Large intestine (tissue), 3 donors: ENCODE data around the gene PARD3. TPM values are rescaled to one million over a fixed set of nuclear protein-coding genes. Genes with fewer than 3 reads are reported as not detected.

Experiments
- DNase-seq, 2 donors: peaks; one replicate each; pipeline versions ENCODE4 v3.0.0 to v3.0.0-alpha.2; 2013
- H3K27ac ChIP-seq: one replicate; pipeline ENCODE4 v1.5.1; 2013; ENCODE audit warnings: low read length
- H3K27me3 ChIP-seq: 2 replicates; pipeline ENCODE4 v1.6.1; 2013; ENCODE audit warnings: low read length; ENCODE audit not compliant: control insufficient read depth, insufficient read depth
- H3K36me3 ChIP-seq: 2 replicates; pipeline ENCODE4 v1.6.1; 2013; ENCODE audit warnings: low read length; ENCODE audit not compliant: control insufficient read depth, insufficient read depth
- H3K4me1 ChIP-seq: one replicate; pipeline ENCODE4 v1.6.1; 2013; ENCODE audit warnings: low read length; ENCODE audit not compliant: control insufficient read depth, insufficient read depth
- H3K4me3 ChIP-seq: one replicate; pipeline ENCODE4 v1.5.1; 2013; ENCODE audit warnings: low read length
- H3K9me3 ChIP-seq: one replicate; pipeline ENCODE4 v1.6.1; 2013; ENCODE audit warnings: mild to moderate bottlenecking, low read depth, low read length, moderate library complexity; ENCODE audit not compliant: control insufficient read depth
- WGBS: methylation state at CpG from one replicate; pipeline ENCODE4 v1.1.5; 2013; ENCODE audit warnings: low lambda C conversion rate; ENCODE audit not compliant: insufficient coverage; 5-methylcytosine and 5-hydroxymethylcytosine counted together
- polyA plus RNA-seq: library from polyadenylated mRNA; unstranded; fragments of 120-200 nt; gene quantifications from one replicate; pipeline ENCODE4 v1.2.1, GENCODE V29; 2013

Gene PARD3
- polyA plus RNA-seq, 1 donor: 25.5 TPM

GRCh38 chr10:34781711-34782110 is 33.4 kb downstream of the PARD3 start:
- Histone ChIP-seq H3K27me3 (no peaks in the 10 kb centered on the region), H3K36me3 (no peaks in the 10 kb centered on the region), H3K4me1 (peaks cover 4% of the 10 kb centered on the region), H3K27ac (no peak overlapping the region), H3K4me3 (no peak overlapping the region), H3K9me3 (no peaks in the 10 kb centered on the region)
- no CpG with 5 or more reads among the region's 3 CpGs for WGBS
- no peak for DNase-seq

GRCh38 chr10:34780818-34781380 is 34.2 kb downstream of the PARD3 start:
- Histone ChIP-seq H3K9me3 (no peaks in the 10 kb centered on the region), H3K36me3 (no peaks in the 10 kb centered on the region), H3K27ac (no peak overlapping the region), H3K27me3 (no peaks in the 10 kb centered on the region), H3K4me3 (no peak overlapping the region), H3K4me1 (peaks cover 4% of the 10 kb centered on the region)
- WGBS: no CpG with 5 or more reads among the region's 11 CpGs
- DNase-seq: peak in 1 of 2 donors; percentile 29

- Histone ChIP-seq H3K9me3 (no peaks in the 10 kb centered on the region), H3K4me1 (peaks cover 4% of the 10 kb centered on the region), H3K4me3 (no peak overlapping the region), H3K27me3 (no peaks in the 10 kb centered on the region), H3K27ac (no peak overlapping the region), H3K36me3 (no peaks in the 10 kb centered on the region)
- DNase-seq: no peak
- WGBS: 93% methylated on average over 2 of the region's 3 CpGs
These were observed 36.9 kb downstream of the PARD3 start for GRCh38 chr10:34778237-34778636.

GRCh38 chr10:34776090-34776690 is 38.9 kb downstream of the PARD3 start:
- Histone ChIP-seq H3K27ac (no peak overlapping the region), H3K4me1 (no peaks in the 10 kb centered on the region), H3K27me3 (no peaks in the 10 kb centered on the region), H3K4me3 (no peak overlapping the region), H3K36me3 (no peaks in the 10 kb centered on the region), H3K9me3 (no peaks in the 10 kb centered on the region)
- WGBS: no CpG with 5 or more reads among the region's 2 CpGs
- no peak for DNase-seq

- Histone ChIP-seq H3K36me3 (no peaks in the 10 kb centered on the region), H3K4me3 (no peak overlapping the region), H3K9me3 (no peaks in the 10 kb centered on the region), H3K27ac (no peak overlapping the region), H3K27me3 (no peaks in the 10 kb centered on the region), H3K4me1 (no peaks in the 10 kb centered on the region)
- no peak for DNase-seq
- WGBS: 100% methylated on average over 1 of the region's 3 CpGs
These were observed 40.0 kb downstream of the PARD3 start for GRCh38 chr10:34775044-34775637.

- no peaks in the 10 kb centered on the region for H3K27me3 ChIP-seq
- H3K36me3 ChIP-seq: no peaks in the 10 kb centered on the region
- WGBS: 86% methylated on average over 1 of the region's 4 CpGs
- H3K4me1 ChIP-seq: no peaks in the 10 kb centered on the region
- no peak overlapping the region for H3K4me3 ChIP-seq
- no peak for DNase-seq
- no peak overlapping the region for H3K27ac ChIP-seq
- H3K9me3 ChIP-seq: no peaks in the 10 kb centered on the region
These were observed 41.2 kb downstream of the PARD3 start for GRCh38 chr10:34773636-34774630.

GRCh38 chr10:34771525-34771924 is 43.6 kb downstream of the PARD3 start:
- no peak for DNase-seq
- H3K27me3 ChIP-seq: no peaks in the 10 kb centered on the region
- no peaks in the 10 kb centered on the region for H3K36me3 ChIP-seq
- H3K4me3 ChIP-seq: no peak overlapping the region
- H3K4me1 ChIP-seq: no peaks in the 10 kb centered on the region
- WGBS: no CpG with 5 or more reads among the region's 4 CpGs
- no peaks in the 10 kb centered on the region for H3K9me3 ChIP-seq
- H3K27ac ChIP-seq: no peak overlapping the region

- no peaks in the 10 kb centered on the region for H3K36me3 ChIP-seq
- no peak overlapping the region for H3K27ac ChIP-seq
- no peak overlapping the region for H3K4me3 ChIP-seq
- H3K4me1 ChIP-seq: no peaks in the 10 kb centered on the region
- no peaks in the 10 kb centered on the region for H3K9me3 ChIP-seq
- DNase-seq: no peak
- H3K27me3 ChIP-seq: no peaks in the 10 kb centered on the region
- WGBS: no CpG with 5 or more reads among the region's 3 CpGs
These were observed 44.0 kb downstream of the PARD3 start for GRCh38 chr10:34771106-34771505.

- WGBS: 67% methylated on average over 1 of the region's 2 CpGs
- no peaks in the 10 kb centered on the region for H3K4me1 ChIP-seq
These were observed 45.2 kb downstream of the PARD3 start for GRCh38 chr10:34769899-34770298.

GRCh38 chr10:34768972-34769330 is 46.1 kb downstream of the PARD3 start:
- no peak overlapping the region for H3K4me3 ChIP-seq
- H3K27me3 ChIP-seq: no peaks in the 10 kb centered on the region
- no peaks in the 10 kb centered on the region for H3K4me1 ChIP-seq
- H3K36me3 ChIP-seq: no peaks in the 10 kb centered on the region
- WGBS: 100% methylated on average over 1 of the region's 8 CpGs
- H3K27ac ChIP-seq: no peak overlapping the region
- DNase-seq: no peak
- H3K9me3 ChIP-seq: no peaks in the 10 kb centered on the region

More at GRCh38 chr10:34769899-34770298, 45.2 kb downstream of the PARD3 start:
- Histone ChIP-seq H3K27me3 (no peaks in the 10 kb centered on the region), H3K27ac (no peak overlapping the region), H3K9me3 (no peaks in the 10 kb centered on the region), H3K4me3 (no peak overlapping the region), H3K36me3 (no peaks in the 10 kb centered on the region)
- DNase-seq: no peak
